ENCODE results near the gene ROPN1L. TPM values are rescaled to one million over a fixed set of nuclear protein-coding genes. Genes with fewer than 3 reads are reported as not detected.

ROPN1L gene
- total RNA-seq, 1 donor from 2014 or later = 11.5 TPM

GRCh38 chr5:10453545-10453944 is 11.9 kb downstream of the ROPN1L start:
- DNase-seq = no peak
- no peaks in the 10 kb centered on the region for H3K27me3 ChIP-seq (ENCODE audit: low read depth)
- no peak overlapping the region for H3K27ac ChIP-seq
- peaks cover 26% of the 10 kb centered on the region for H3K4me1 ChIP-seq
- H3K4me3 ChIP-seq = no peak overlapping the region
- H3K9me3 ChIP-seq = no peaks in the 10 kb centered on the region
- H3K36me3 ChIP-seq = no peaks in the 10 kb centered on the region
- ATAC-seq = peak; percentile 72 to 78
- TF ChIP-seq, protein P1, sequence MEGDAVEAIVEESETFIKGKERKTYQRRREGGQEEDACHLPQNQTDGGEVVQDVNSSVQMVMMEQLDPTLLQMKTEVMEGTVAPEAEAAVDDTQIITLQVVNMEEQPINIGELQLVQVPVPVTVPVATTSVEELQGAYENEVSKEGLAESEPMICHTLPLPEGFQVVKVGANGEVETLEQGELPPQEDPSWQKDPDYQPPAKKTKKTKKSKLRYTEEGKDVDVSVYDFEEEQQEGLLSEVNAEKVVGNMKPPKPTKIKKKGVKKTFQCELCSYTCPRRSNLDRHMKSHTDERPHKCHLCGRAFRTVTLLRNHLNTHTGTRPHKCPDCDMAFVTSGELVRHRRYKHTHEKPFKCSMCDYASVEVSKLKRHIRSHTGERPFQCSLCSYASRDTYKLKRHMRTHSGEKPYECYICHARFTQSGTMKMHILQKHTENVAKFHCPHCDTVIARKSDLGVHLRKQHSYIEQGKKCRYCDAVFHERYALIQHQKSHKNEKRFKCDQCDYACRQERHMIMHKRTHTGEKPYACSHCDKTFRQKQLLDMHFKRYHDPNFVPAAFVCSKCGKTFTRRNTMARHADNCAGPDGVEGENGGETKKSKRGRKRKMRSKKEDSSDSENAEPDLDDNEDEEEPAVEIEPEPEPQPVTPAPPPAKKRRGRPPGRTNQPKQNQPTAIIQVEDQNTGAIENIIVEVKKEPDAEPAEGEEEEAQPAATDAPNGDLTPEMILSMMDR (IDR thresholded peaks at IDR 0.05) = no peak
- intact Hi-C loops (cut with DNase I) = loop anchor here (5.0 kb wide), 1 partner anchor 174 kb away; no protein-coding TSS in a partner anchor

DNA sequence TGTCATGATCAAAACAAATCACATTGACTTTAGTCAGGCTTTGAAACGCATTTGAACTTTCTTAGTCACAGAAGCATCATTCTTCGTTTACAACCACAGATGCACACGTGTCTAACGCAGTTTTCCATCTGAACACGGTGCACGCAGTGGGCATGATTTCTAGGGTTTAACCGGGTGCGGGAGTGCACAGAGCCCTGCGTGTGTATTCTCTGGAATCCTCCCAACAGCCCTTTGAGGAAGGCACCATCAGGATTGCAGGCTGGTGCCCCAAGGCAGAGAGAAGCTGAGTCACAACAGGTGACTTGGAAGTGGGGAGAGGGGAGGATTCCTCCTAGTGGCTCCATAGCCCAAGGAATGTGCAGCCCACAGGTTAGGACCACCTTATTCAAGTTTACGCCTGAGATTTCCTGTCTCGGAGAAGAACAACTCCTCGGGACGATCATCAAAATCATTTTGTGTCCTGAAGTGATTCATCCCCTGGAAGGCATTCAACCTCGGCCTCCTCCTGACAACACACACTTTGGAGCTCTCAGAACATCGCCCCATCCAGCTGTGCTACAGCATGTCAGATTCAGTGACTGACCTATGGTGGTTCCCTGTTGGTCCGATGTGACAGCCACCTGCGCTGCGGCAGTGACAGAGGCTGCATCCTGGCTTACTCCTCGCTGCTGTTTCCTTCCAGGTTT is 13.1 kb downstream of the ROPN1L start:
- Histone ChIP-seq H3K36me3 (no peaks in the 10 kb centered on the region), H3K4me1 (peaks cover 26% of the 10 kb centered on the region), H3K27ac (no peak overlapping the region), H3K4me3 (no peak overlapping the region), H3K9me3 (no peaks in the 10 kb centered on the region), H3K27me3 (ENCODE audit: low read depth) (no peaks in the 10 kb centered on the region)
- TF ChIP-seq, protein P1 (IDR thresholded peaks at IDR 0.05) = no peak
- no peak for DNase-seq
- no peak for ATAC-seq
- intact Hi-C loops (cut with DNase I) = loop anchor here (5.0 kb wide), 1 partner anchor 173 kb away; no protein-coding TSS in a partner anchor

- intact Hi-C loops (cut with DNase I) = no loop called here
- no peak for ATAC-seq
- Histone ChIP-seq H3K27ac (no peak overlapping the region), H3K9me3 (no peaks in the 10 kb centered on the region), H3K36me3 (no peaks in the 10 kb centered on the region), H3K4me3 (no peak overlapping the region), H3K27me3 (ENCODE audit: low read depth) (no peaks in the 10 kb centered on the region), H3K4me1 (peaks cover 32% of the 10 kb centered on the region)
- TF ChIP-seq, protein P1 (IDR thresholded peaks at IDR 0.05) = no peak
- no peak for DNase-seq
These were observed 13.6 kb downstream of the ROPN1L start for GRCh38 chr5:10455277-10455670.

DNA sequence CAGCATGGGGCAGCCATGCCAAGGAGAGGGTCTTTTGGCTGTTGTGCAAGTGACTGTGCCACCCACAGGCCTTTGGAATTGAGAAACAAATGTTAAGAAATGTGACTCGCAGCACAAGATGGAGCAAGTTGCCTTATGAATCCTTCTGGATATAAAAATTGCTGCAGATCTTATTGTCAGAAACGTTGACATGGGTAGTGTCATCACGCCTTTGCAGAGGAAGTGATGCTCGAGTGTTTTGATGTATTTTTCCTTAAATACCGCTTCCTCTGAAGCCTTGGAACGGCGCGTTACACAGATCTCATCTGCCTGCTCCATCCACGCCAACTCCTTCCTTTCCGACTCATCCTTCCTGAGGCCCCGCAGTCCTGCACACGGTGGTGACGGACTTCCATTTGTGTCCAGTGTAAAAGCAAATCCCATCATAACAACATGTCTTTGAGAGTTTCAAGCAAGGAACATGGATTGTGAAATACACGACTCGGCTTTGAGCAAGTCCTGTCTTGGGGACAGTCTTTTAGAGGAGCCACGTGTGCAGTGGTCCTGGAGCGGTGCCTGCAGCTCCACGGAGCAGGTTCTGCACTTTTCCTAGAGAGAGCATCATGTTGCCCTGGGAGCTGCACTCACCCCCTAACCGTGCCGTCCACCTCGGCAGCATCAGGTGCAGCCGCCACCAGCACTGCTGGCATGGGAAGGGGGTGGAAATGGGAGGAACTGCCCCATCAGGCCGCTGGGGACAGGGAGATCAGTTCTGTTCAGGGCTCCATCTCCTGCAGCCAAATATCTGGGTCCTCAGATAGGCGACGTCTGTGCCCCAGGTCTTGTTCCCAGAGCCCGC is 15.1 kb downstream of the ROPN1L start:
- Histone ChIP-seq H3K9me3 (no peaks in the 10 kb centered on the region), H3K27ac (no peak overlapping the region), H3K4me3 (no peak overlapping the region), H3K36me3 (no peaks in the 10 kb centered on the region), H3K4me1 (peaks cover 40% of the 10 kb centered on the region), H3K27me3 (ENCODE audit: low read depth) (no peaks in the 10 kb centered on the region)
- DNase-seq (no peak), ATAC-seq (no peak)
- intact Hi-C loops (cut with DNase I) = no loop called here
- TF ChIP-seq, protein P1 (IDR thresholded peaks at IDR 0.05) = no peak

DNA sequence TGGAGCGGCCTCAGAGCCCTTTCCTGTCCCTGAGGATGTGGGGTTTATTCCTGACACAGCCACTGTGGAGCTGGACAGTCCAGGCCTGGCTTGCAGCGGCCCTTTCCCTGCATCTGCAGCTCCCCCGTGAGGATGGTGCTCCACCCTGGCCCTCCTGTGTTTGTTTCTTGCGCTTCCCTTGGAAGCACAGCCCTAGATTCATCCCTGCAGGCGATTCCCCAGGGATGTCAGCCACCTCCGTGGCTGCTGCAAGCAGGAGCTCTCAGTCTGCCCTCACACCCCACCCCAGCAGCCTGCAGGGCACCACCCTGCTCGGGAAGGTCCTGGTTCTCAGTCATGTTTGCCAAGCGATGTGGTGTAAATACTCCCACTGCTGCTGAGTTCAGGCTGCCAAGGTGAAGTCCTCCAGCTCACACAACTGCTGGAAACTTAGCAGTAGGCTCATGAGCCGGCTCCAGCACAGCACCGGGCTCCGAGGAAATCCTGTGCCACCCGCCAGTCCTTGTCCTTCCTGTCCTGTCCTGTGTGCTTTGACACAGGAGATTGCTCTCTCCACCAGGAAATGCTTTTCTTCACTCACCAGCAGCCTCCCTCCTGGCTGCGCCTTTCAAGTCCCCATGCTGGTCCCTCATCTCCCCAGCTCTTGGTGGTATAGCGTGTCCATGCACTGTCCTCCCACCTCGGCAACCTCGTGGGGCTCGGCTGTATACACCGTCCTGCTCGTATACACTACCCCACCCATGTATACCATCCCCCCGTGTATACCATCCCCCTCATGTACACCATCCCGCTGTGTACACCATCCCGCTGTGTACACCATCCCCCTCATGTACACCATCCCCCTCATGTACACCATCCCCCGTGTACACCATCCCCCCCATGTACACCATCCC is 16.2 kb downstream of the ROPN1L start:
- no peaks in the 10 kb centered on the region for H3K27me3 ChIP-seq (ENCODE audit: low read depth)
- H3K36me3 ChIP-seq = no peaks in the 10 kb centered on the region
- intact Hi-C loops (cut with DNase I) = no loop called here
- ATAC-seq (peak; percentile 9 to 59), DNase-seq (no peak)
- peaks cover 39% of the 10 kb centered on the region for H3K4me1 ChIP-seq
- no peak overlapping the region for H3K27ac ChIP-seq
- no peaks in the 10 kb centered on the region for H3K9me3 ChIP-seq
- no peak overlapping the region for H3K4me3 ChIP-seq
- TF ChIP-seq, protein P1 (IDR thresholded peaks at IDR 0.05) = no peak
